IPS-NIHi11 (cell line): ENCODE measurements around the gene KANSL1L.

ENCODE experiments used
- DNase-seq: peaks from one replicate; pipeline ENCODE4 v3.0.0; 2012; ENCODE audit warnings: mixed read lengths, low spot score

The KANSL1L gene

GRCh38 chr2:210000464-210001324 is 170.5 kb downstream of the KANSL1L start:
- DNase-seq = no peak

GRCh38 chr2:209998596-209998995 is 172.6 kb downstream of the KANSL1L start:
- DNase-seq = no peak

- no peak for DNase-seq
Measured at GRCh38 chr2:209993968-209994367, 177.2 kb downstream of the KANSL1L start.

- DNase-seq = no peak
Measured at GRCh38 chr2:209990838-209991237, 180.4 kb downstream of the KANSL1L start.

- DNase-seq = no peak
Measured at GRCh38 chr2:209988010-209988409, 183.2 kb downstream of the KANSL1L start.

GRCh38 chr2:209986415-209986814 is 184.8 kb downstream of the KANSL1L start:
- DNase-seq = no peak

- DNase-seq = no peak
Measured at GRCh38 chr2:209985874-209986273, 185.3 kb downstream of the KANSL1L start.

GRCh38 chr2:209984291-209984690 is 186.9 kb downstream of the KANSL1L start:
- no peak for DNase-seq

- no peak for DNase-seq
Measured at GRCh38 chr2:209977386-209978239, 193.6 kb downstream of the KANSL1L start.

GRCh38 chr2:209976698-209977385 is 194.4 kb downstream of the KANSL1L start:
- no peak for DNase-seq

- no peak for DNase-seq
Measured at GRCh38 chr2:209974576-209974975, 196.6 kb downstream of the KANSL1L start.

GRCh38 chr2:209973328-209973727 is 197.9 kb downstream of the KANSL1L start:
- DNase-seq = no peak
